A673 (cell line): ENCODE measurements around the gene EYA3. TPM values are rescaled to one million over a fixed set of nuclear protein-coding genes. Genes with fewer than 3 reads are reported as not detected.
A peak's percentile ranks its signal among the peaks of the same experiment; 100 is the strongest.

Experiments used
- BruUV-seq: library from RNA; stranded (reverse); fragments of 400-500 nt; replicated peaks from 2 replicates; lab custom pipeline; 2021; lab: Mats Ljungman, UMichigan
- CTCF ChIA-PET: fragments of 300-600 bp; sonication (Branson Sonifier 250); formaldehyde crosslinking; loops from one replicate; lab custom pipeline; 2022; ENCODE audit warnings: antibody characterized with exemption; lab: Charles Lee
- POLR2A ChIA-PET: fragments of 300-600 bp; sonication (Branson Sonifier 250); formaldehyde crosslinking; loops from one replicate; lab custom pipeline; 2022; ENCODE audit warnings: antibody characterized with exemption; ENCODE audit not compliant: low non-redundant PET; lab: Charles Lee
- DNase-seq: peaks from one replicate; pipeline ENCODE4 v3.0.0-alpha.2; 2015; ENCODE audit warnings: low spot score
- H3K27ac ChIP-seq: fragments of 200-600 bp; sonication (generic); 2 replicates; pipeline ENCODE4 v1.5.1; 2016; ENCODE audit warnings: mixed run types, low read depth, mild to moderate bottlenecking, mixed read lengths, antibody characterized with exemption, low read length; ENCODE audit not compliant: poor library complexity, severe bottlenecking
- H3K27me3 ChIP-seq: fragments of 200-600 bp; sonication (generic); replicated peaks from 2 replicates; pipeline ENCODE4 v1.6.1; 2017; ENCODE audit warnings: mixed run types, low read depth, mild to moderate bottlenecking, mixed read lengths, antibody characterized with exemption, low read length; ENCODE audit not compliant: insufficient read depth, poor library complexity
- H3K36me3 ChIP-seq: fragments of 200-600 bp; sonication (generic); 2 replicates; pipeline ENCODE4 v1.6.1; 2016; ENCODE audit warnings: mixed run types, mild to moderate bottlenecking, mixed read lengths, antibody characterized with exemption, low read length; ENCODE audit not compliant: insufficient read depth, poor library complexity, severe bottlenecking
- H3K4me1 ChIP-seq: fragments of 200-600 bp; sonication (generic); 2 replicates; pipeline ENCODE4 v1.6.1; 2017; ENCODE audit warnings: mixed run types, mild to moderate bottlenecking, mixed read lengths, antibody characterized with exemption, low read length; ENCODE audit not compliant: insufficient read depth, poor library complexity, severe bottlenecking
- H3K4me3 ChIP-seq: fragments of 200-600 bp; sonication (generic); 2 replicates; pipeline ENCODE4 v1.5.1; 2016; ENCODE audit warnings: low read depth, mixed run types, mild to moderate bottlenecking, mixed read lengths, low read length; ENCODE audit not compliant: poor library complexity, severe bottlenecking
- H3K9me3 ChIP-seq: fragments of 200-600 bp; sonication (generic); 2 replicates; pipeline ENCODE4 v1.6.1; 2016; ENCODE audit warnings: mixed run types, low read depth, mild to moderate bottlenecking, mixed read lengths, antibody characterized with exemption, low read length; ENCODE audit not compliant: poor library complexity, severe bottlenecking
- EZH2 ChIP-seq: fragments of 200-600 bp; sonication (generic); IDR thresholded peaks from 2 replicates; pipeline ENCODE4 v1.6.1; 2017; ENCODE audit warnings: borderline replicate concordance, low read depth, mild to moderate bottlenecking, mixed read lengths, antibody characterized with exemption, low read length; ENCODE audit not compliant: poor library complexity, severe bottlenecking
- intact Hi-C: fragments of 100-400 bp; cut with micrococcal nuclease; formaldehyde crosslinking; loops from one replicate; pipeline ENCODE4 v1.10.0; 2022; ENCODE audit not compliant: unreplicated experiment
- total RNA-seq: library from RNA; stranded (reverse); gene quantifications from 2 replicates; pipeline ENCODE4 v1.2.3, GENCODE V29; 2021
- TF ChIP-seq, protein P1 (sequence below): fragments of 300-800, 200-600 bp; sonication (generic); conservative IDR thresholded peaks from 2 replicates; pipeline ENCODE4 v1.5.1; 2017; ENCODE audit warnings: low read depth, mild to moderate bottlenecking, antibody characterized with exemption, low read length, moderate library complexity, mixed read lengths

The EYA3 gene
- total RNA-seq, 1 experiment from 2014 or later = 33.4 TPM

DNA sequence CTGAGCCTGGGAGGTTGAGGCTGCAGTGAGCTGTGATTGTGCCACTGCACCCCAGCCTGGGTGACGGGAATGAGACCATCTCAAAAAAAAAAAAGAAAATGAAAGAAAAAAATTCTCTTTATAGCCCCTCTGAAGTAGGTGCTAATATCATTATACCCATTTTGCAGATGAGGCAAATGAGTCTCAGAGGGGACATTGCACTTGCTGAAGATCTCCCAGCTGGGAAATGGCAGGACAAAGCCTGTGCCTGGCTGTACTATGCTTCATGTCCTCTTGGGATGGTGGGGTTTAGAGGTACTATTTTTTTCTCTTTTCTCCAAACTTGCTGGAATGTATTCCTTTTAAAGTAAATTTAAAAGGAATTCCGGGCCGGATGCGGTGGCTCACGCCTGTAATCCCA lies 152.0 kb downstream of the EYA3 start:
- Histone ChIP-seq H3K9me3 (no peaks in the 10 kb centered on the region), H3K36me3 (no peaks in the 10 kb centered on the region), H3K4me1 (peaks cover 4% of the 10 kb centered on the region), H3K27me3 (no peaks in the 10 kb centered on the region), H3K27ac (no peak overlapping the region), H3K4me3 (no peak overlapping the region)
- no peak for TF ChIP-seq EZH2
- TF ChIP-seq, protein P1, sequence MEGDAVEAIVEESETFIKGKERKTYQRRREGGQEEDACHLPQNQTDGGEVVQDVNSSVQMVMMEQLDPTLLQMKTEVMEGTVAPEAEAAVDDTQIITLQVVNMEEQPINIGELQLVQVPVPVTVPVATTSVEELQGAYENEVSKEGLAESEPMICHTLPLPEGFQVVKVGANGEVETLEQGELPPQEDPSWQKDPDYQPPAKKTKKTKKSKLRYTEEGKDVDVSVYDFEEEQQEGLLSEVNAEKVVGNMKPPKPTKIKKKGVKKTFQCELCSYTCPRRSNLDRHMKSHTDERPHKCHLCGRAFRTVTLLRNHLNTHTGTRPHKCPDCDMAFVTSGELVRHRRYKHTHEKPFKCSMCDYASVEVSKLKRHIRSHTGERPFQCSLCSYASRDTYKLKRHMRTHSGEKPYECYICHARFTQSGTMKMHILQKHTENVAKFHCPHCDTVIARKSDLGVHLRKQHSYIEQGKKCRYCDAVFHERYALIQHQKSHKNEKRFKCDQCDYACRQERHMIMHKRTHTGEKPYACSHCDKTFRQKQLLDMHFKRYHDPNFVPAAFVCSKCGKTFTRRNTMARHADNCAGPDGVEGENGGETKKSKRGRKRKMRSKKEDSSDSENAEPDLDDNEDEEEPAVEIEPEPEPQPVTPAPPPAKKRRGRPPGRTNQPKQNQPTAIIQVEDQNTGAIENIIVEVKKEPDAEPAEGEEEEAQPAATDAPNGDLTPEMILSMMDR = no peak
- ChIA-PET POLR2A (no interaction called here), CTCF (no interaction called here)
- no peak for DNase-seq
- no TSS peak for BruUV-seq
- intact Hi-C loops = no loop called here

DNA sequence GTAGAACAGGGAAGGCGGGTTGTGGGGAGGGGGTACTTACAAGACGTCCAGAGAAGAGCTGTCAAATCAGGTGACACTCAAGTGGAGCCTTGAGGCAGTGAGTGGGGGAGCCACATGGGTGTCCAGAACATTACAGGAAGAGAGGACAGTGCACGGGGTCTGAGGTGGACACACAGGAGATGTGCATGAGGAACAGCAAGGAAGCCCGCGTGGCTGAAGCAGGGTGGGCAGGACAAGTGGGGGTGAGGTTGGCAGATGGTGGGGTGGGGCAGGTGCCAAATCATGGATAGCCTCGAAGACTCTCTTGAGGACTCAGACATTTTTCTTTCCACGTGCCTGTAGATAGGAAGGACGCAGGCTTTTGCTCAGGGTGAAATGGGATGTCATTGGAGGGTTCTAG lies 152.7 kb downstream of the EYA3 start:
- BruUV-seq = no TSS peak
- no peaks in the 10 kb centered on the region for H3K36me3 ChIP-seq
- no peaks in the 10 kb centered on the region for H3K9me3 ChIP-seq
- TF ChIP-seq, protein P1 = no peak
- no peak for TF ChIP-seq EZH2
- peaks cover 4% of the 10 kb centered on the region for H3K4me1 ChIP-seq
- ChIA-PET CTCF (no interaction called here), POLR2A (no interaction called here)
- no peaks in the 10 kb centered on the region for H3K27me3 ChIP-seq
- H3K4me3 ChIP-seq = no peak overlapping the region
- no peak overlapping the region for H3K27ac ChIP-seq
- no peak for DNase-seq
- intact Hi-C loops = no loop called here

DNA sequence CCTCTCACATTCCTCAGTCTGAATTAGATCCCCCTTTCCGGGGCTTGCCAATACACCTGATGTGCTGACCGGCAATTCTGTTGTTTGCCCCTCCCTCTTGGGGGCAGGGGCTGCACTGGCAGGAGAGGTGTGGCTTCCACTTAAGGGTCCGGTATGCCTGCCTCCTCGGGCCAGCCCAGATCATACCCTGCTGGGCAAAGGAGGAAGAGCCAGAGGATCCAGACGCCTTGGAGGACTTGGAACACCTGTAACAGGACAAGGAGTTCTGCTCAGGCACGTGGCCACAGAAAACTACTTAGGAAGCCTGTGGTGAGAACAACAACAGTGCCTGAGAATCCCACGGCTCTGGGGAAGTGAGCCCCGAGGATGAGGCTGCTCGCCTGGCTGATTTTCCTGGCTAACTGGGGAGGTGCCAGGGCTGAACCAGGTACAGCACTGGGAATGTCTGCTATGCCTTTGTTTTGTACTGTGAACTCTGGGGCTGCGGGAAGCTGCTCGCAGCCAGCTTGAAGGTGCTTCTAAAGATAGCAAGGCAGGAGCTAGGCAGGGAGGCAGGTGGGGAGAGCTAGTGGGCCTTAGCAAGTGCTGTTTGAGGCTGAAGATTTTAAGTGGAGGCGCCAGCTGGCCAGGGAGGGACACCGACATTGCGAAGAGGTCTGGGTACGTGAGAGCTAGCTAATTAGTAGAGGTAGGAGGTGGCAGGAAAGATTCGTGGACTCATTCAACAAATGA lies 153.4 kb downstream of the EYA3 start, which contains the start of gene SMPDL3B:
SMPDL3B (plus strand) TSS at position 183 of the 732 bp plus-strand sequence; CDS start at position 367, 184 bp downstream.
- Histone ChIP-seq H3K9me3 (no peaks in the 10 kb centered on the region), H3K4me3 (peak within 1 kb of the TSS; percentile 30), H3K36me3 (no peaks in the 10 kb centered on the region), H3K27ac (no peak within 1 kb of the TSS), H3K27me3 (no peaks in the 10 kb centered on the region), H3K4me1 (peaks cover 4% of the 10 kb centered on the region)
- intact Hi-C loops = no loop called here
- POLR2A ChIA-PET = interaction anchor here (0.6 kb wide), 1 partner anchor 89 kb away, joined by 3 read pairs; no protein-coding TSS in a partner anchor
- CTCF ChIA-PET = no interaction called here
- no TSS peak for BruUV-seq
- TF ChIP-seq EZH2 = no peak
- TF ChIP-seq, protein P1 = no peak
- no peak for DNase-seq
